Muscle of leg (tissue), 11 donors: ENCODE measurements around the gene MON2. TPM values are rescaled to one million over a fixed set of nuclear protein-coding genes. Genes with fewer than 3 reads are reported as not detected.

Experiments used
- DNase-seq: peaks from one replicate; pipeline ENCODE4 v3.0.0; 2013
- H3K27ac ChIP-seq: one replicate; pipeline ENCODE4 v1.5.1; 2013; ENCODE audit warnings: mild to moderate bottlenecking, low read length, control low read depth
- H3K27me3 ChIP-seq: one replicate; pipeline ENCODE4 v1.6.1; 2013; ENCODE audit warnings: low read length; ENCODE audit not compliant: control insufficient read depth, insufficient read depth
- H3K36me3 ChIP-seq: one replicate; pipeline ENCODE4 v1.6.1; 2013; ENCODE audit warnings: low read length; ENCODE audit not compliant: control insufficient read depth, insufficient read depth
- H3K4me1 ChIP-seq: one replicate; pipeline ENCODE4 v1.6.1; 2013; ENCODE audit warnings: low read length; ENCODE audit not compliant: control insufficient read depth, insufficient read depth
- H3K4me3 ChIP-seq: one replicate; pipeline ENCODE4 v1.5.1; 2013; ENCODE audit warnings: low read length, control low read depth
- H3K9me3 ChIP-seq: replicated peaks from 2 replicates; pipeline ENCODE4 v1.6.1; 2013; ENCODE audit warnings: low read depth, low read length; ENCODE audit not compliant: control insufficient read depth
- WGBS: methylation state at CpG from one replicate; pipeline ENCODE4 v1.1.5; 2013; ENCODE audit warnings: missing lambda C conversion rate; ENCODE audit not compliant: insufficient coverage; 5-methylcytosine and 5-hydroxymethylcytosine counted together
- polyA plus RNA-seq, 8 donors: library from polyadenylated mRNA; unstranded; fragments of 120-200 nt; gene quantifications; one replicate each; pipeline versions ENCODE4 v1.2.1 to v1.2.3, GENCODE V29; 2013; ENCODE audit warnings: inconsistent platforms in 1 of 8, low replicate concordance in 1 of 8; ENCODE audit not compliant: insufficient read length in 8 of 8, insufficient read depth in 1 of 8
- total RNA-seq: library from RNA; stranded (reverse); fragments of 120-200 nt; gene quantifications from one replicate; pipeline ENCODE4 v1.2.4, GENCODE V29; 2013

Gene MON2
- total and polyA plus RNA-seq, 9 donors = 30.7 to 43.5 (median 32.6) TPM

DNA sequence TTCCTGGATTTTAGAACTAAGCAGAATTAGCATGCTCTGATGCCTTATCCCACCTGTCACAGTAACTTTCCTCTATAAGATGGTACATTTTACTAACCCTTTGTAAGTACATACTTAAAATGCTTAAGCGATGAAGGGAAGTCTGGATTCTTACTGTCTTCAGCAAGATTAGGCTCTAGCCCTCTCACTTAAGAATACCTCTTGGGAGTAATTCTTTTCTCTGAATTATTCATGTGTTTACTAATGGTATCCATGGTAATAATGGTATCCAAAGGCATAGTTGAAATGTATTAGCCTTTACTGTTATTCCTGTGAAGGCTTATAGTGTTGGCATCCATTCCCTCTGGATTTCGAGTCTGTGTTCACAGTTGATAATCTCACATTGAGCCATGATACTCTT is 176.9 kb downstream of the MON2 start:
- no peaks in the 10 kb centered on the region for H3K27me3 ChIP-seq
- no peak overlapping the region for H3K27ac ChIP-seq
- no CpG with 5 or more reads among the region's 2 CpGs for WGBS
- no peaks in the 10 kb centered on the region for H3K4me1 ChIP-seq
- H3K4me3 ChIP-seq = no peak overlapping the region
- no peaks in the 10 kb centered on the region for H3K36me3 ChIP-seq
- no peaks in the 10 kb centered on the region for H3K9me3 ChIP-seq
- DNase-seq = peak; percentile 60

GRCh38 chr12:62646566-62646965 is 179.9 kb downstream of the MON2 start:
- no peaks in the 10 kb centered on the region for H3K4me1 ChIP-seq
- no peak for DNase-seq
- H3K4me3 ChIP-seq = no peak overlapping the region
- no peak overlapping the region for H3K27ac ChIP-seq
- no peaks in the 10 kb centered on the region for H3K9me3 ChIP-seq
- H3K27me3 ChIP-seq = no peaks in the 10 kb centered on the region
- 90% methylated on average over 3 of the region's 8 CpGs for WGBS
- no peaks in the 10 kb centered on the region for H3K36me3 ChIP-seq

GRCh38 chr12:62647586-62647985 is 181.0 kb downstream of the MON2 start:
- no peaks in the 10 kb centered on the region for H3K27me3 ChIP-seq
- H3K36me3 ChIP-seq = no peaks in the 10 kb centered on the region
- H3K4me3 ChIP-seq = no peak overlapping the region
- no CpG with 5 or more reads among the region's 3 CpGs for WGBS
- no peak overlapping the region for H3K27ac ChIP-seq
- DNase-seq = no peak
- H3K4me1 ChIP-seq = no peaks in the 10 kb centered on the region
- H3K9me3 ChIP-seq = no peaks in the 10 kb centered on the region

- H3K9me3 ChIP-seq = no peaks in the 10 kb centered on the region
- WGBS = no CpG with 5 or more reads among the region's 4 CpGs
- no peaks in the 10 kb centered on the region for H3K36me3 ChIP-seq
- no peak overlapping the region for H3K4me3 ChIP-seq
- H3K27me3 ChIP-seq = no peaks in the 10 kb centered on the region
- no peaks in the 10 kb centered on the region for H3K4me1 ChIP-seq
- no peak overlapping the region for H3K27ac ChIP-seq
- no peak for DNase-seq
Observed at GRCh38 chr12:62649412-62650138, 182.9 kb downstream of the MON2 start.

Other genes with a start within 250 kb of the MON2 start
- 50.5 TPM for gene USP15, start 206.4 kb upstream of the MON2 start, total RNA-seq
- 10 to 100 TPM; 27.2 to 42.0 (median 34.2) TPM for gene USP15, start 206.4 kb upstream of the MON2 start, polyA plus RNA-seq